ENCODE results near the gene TGFB1I1.

- TF ChIP-seq EZH2 (IDR thresholded peaks at IDR 0.05; ENCODE audit: borderline replicate concordance, low read depth, low read length, severe bottlenecking) (no peak), CTCF (IDR thresholded peaks at IDR 0.05; ENCODE audit: extremely low read depth in 1 of 2, insufficient read depth in 1 of 2, low read depth in 1 of 2, low read length in 2 of 2) (no peak)
These were observed 28.0 kb downstream of the TGFB1I1 start for GRCh38 chr16:31499928-31500327.
